Peyer's patch (tissue), 4 donors: ENCODE measurements around the gene PPP1R12B. TPM values are rescaled to one million over a fixed set of nuclear protein-coding genes. Genes with fewer than 3 reads are reported as not detected.
"Not testable (repeated sequence)": the region's sequence is repeated elsewhere in the genome, so short reads cannot be mapped to it uniquely, and the experiment has no call there.

ENCODE experiments used
- DNase-seq, 3 donors: peaks; one replicate each; pipeline ENCODE4 v3.0.0-alpha.2; 2017 to 2019
- H3K27ac ChIP-seq, 4 donors: fragments of 200-600 bp; sonication (generic); one replicate each; pipeline ENCODE4 v1.5.1; 2016 to 2019
- H3K27me3 ChIP-seq, 2 donors: fragments of 200-600 bp; sonication (generic); one replicate each; pipeline ENCODE4 v1.5.1; 2019
- H3K36me3 ChIP-seq, 3 donors: fragments of 200-600 bp; sonication (generic); one replicate each; pipeline ENCODE4 v1.5.1; 2016 to 2019
- H3K4me1 ChIP-seq, 4 donors: fragments of 200-600 bp; sonication (generic); one replicate each; pipeline ENCODE4 v1.5.1; 2016 to 2019
- H3K4me3 ChIP-seq, 4 donors: fragments of 200-600 bp; sonication (generic); 1 replicate in 3 of 4; 2 replicates in 1 of 4; pipeline ENCODE4 v1.5.1; 2016 to 2019; ENCODE audit warnings: mild to moderate bottlenecking in 1 of 4
- H3K9me3 ChIP-seq, 4 donors: fragments of 200-600 bp; sonication (generic); one replicate each; pipeline ENCODE4 v1.5.1; 2016 to 2019; ENCODE audit warnings: mild to moderate bottlenecking in 1 of 4
- CTCF ChIP-seq, 6 experiments: fragments of 450-650 bp in 4 of 6; fragments of 200-600 bp in 2 of 6; sonication (generic) in 1 of 6; IDR thresholded peaks; one replicate each; pipeline ENCODE4 v1.5.1; 2017 to 2019; ENCODE audit warnings: antibody characterized with exemption in 6 of 6, mild to moderate bottlenecking in 3 of 6, moderate library complexity in 1 of 6
- POLR2A ChIP-seq, 2 donors: fragments of 450-650 bp; IDR thresholded peaks; one replicate each; pipeline ENCODE4 v1.5.1; 2017; ENCODE audit warnings: antibody characterized with exemption in 2 of 2, mild to moderate bottlenecking in 2 of 2, moderate library complexity in 2 of 2
- total RNA-seq, 4 donors: library from RNA; depleted of rRNA; stranded (reverse); fragments of >200 nt; gene quantifications; one replicate each; pipeline ENCODE4 v1.1.0, GENCODE V29; 2016

The PPP1R12B gene
- total RNA-seq, 4 donors from 2014 or later = 33.1 to 131 (median 90.8) TPM

GRCh38 chr1:202351725-202352124 is 3.2 kb downstream of the PPP1R12B start:
- Histone ChIP-seq H3K27me3 (no peaks in the 10 kb centered on the region), H3K27ac (no peak overlapping the region), H3K4me3 (no peak overlapping the region), H3K4me1 (peaks cover 0 to 7% (median 2%) of the 10 kb centered on the region in 4 donors), H3K9me3 (no peaks in the 10 kb centered on the region), H3K36me3 (no peaks in the 10 kb centered on the region)
- TF ChIP-seq POLR2A (IDR thresholded peaks at IDR 0.05) (no peak), CTCF (IDR thresholded peaks at IDR 0.05) (no peak)
- no peak for DNase-seq

GRCh38 chr1:202352583-202353197 is 4.2 kb downstream of the PPP1R12B start:
- H3K4me1 ChIP-seq, H3K4me3 ChIP-seq, H3K36me3 ChIP-seq, H3K27me3 ChIP-seq, H3K9me3 ChIP-seq, H3K27ac ChIP-seq, DNase-seq: not testable (repeated sequence)

GRCh38 chr1:202355944-202356553 is 7.5 kb downstream of the PPP1R12B start:
- Histone ChIP-seq H3K4me1 (no peaks in the 10 kb centered on the region), H3K4me3 (no peak overlapping the region), H3K27me3 (no peaks in the 10 kb centered on the region), H3K9me3 (no peaks in the 10 kb centered on the region), H3K27ac (no peak overlapping the region), H3K36me3 (no peaks in the 10 kb centered on the region)
- TF ChIP-seq CTCF (IDR thresholded peaks at IDR 0.05) (no peak), POLR2A (IDR thresholded peaks at IDR 0.05) (no peak)
- no peak for DNase-seq

- Histone ChIP-seq H3K4me3 (no peak overlapping the region), H3K36me3 (no peaks in the 10 kb centered on the region), H3K4me1 (no peaks in the 10 kb centered on the region), H3K9me3 (no peaks in the 10 kb centered on the region), H3K27me3 (no peaks in the 10 kb centered on the region), H3K27ac (no peak overlapping the region)
- no peak for DNase-seq
- TF ChIP-seq POLR2A (IDR thresholded peaks at IDR 0.05) (no peak), CTCF (IDR thresholded peaks at IDR 0.05) (no peak)
These were observed 9.0 kb downstream of the PPP1R12B start for GRCh38 chr1:202357506-202357905.

GRCh38 chr1:202361224-202361623 is 12.7 kb downstream of the PPP1R12B start:
- H3K4me1 ChIP-seq = no peaks in the 10 kb centered on the region
- H3K27me3 ChIP-seq = no peaks in the 10 kb centered on the region
- no peaks in the 10 kb centered on the region for H3K36me3 ChIP-seq
- H3K9me3 ChIP-seq = no peaks in the 10 kb centered on the region
- H3K4me3 ChIP-seq = no peak overlapping the region
- TF ChIP-seq POLR2A (IDR thresholded peaks at IDR 0.05) (no peak), CTCF (IDR thresholded peaks at IDR 0.05) (no peak)
- DNase-seq = no peak
- no peak overlapping the region for H3K27ac ChIP-seq

GRCh38 chr1:202361701-202362100 is 13.2 kb downstream of the PPP1R12B start:
- Histone ChIP-seq H3K27ac (no peak overlapping the region), H3K36me3 (no peaks in the 10 kb centered on the region), H3K9me3 (no peaks in the 10 kb centered on the region), H3K4me3 (no peak overlapping the region), H3K27me3 (no peaks in the 10 kb centered on the region), H3K4me1 (no peaks in the 10 kb centered on the region)
- no peak for DNase-seq
- TF ChIP-seq POLR2A (IDR thresholded peaks at IDR 0.05) = no peak
